HS-5 (cell line): Measurements from ENCODE around the gene EXOSC9.

Experiments used
- DNase-seq: peaks from one replicate; pipeline ENCODE4 v3.0.0-alpha.2; 2012; ENCODE audit warnings: low read depth

EXOSC9 gene

DNA sequence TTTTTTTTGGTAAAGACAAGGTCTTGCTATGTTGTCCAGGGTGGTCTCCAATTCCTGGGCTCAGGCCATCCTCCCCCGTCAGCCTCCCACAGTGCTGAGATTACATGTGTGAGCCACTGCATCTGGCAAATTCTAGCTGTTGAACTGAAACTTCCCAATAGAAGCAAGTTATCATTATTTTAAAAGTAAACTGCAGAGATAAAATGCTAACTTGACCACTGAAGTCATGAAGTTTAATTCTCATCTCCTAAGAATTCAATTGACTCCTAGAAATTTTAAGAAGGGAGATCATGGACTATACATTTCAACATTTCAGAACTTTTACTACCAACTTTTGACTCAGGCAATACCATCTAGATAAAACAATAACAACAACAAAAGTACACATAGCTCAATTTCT is 11.7 kb upstream of the EXOSC9 start:
- peak; percentile 31 for DNase-seq

DNA sequence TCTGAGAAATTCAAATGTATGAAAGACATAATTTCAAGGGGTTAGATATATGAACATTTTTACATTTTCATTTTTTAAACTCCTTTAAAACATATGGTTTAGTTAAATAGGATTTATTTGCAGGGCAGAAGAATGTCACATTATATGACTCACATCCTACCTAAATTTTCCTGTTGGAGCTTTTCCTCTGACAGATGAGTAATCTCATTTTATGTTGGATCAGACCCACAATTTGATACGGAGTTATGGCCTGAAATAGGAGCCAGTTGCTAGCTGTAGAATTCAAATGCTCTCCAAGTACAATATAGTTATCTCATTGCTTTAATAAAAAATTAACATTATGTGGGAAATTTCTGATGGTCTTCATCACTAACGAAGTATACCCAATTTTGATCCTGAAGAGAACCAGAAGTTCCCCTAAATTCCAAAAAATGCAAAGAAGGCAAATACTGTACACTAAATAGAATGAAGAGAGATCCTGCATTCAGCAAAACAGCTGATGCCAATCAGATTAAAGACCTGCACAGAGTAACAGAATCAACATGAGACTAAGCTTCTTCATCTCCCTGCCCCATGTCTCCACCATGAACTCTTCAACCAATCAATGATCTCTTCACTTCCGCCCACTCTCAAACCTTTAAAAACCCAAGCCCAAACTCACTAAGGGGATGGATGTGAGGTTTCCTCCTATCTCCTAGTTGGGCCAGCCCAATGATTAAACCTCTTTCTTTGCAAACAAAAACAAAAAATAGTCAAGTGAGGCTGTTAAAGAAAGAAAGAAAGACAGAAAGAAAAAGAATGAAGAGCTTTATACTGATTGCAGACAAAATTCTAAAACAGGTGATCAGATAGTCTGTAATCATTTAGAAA is 10.9 kb upstream of the EXOSC9 start:
- DNase-seq: peak; percentile 72

DNA sequence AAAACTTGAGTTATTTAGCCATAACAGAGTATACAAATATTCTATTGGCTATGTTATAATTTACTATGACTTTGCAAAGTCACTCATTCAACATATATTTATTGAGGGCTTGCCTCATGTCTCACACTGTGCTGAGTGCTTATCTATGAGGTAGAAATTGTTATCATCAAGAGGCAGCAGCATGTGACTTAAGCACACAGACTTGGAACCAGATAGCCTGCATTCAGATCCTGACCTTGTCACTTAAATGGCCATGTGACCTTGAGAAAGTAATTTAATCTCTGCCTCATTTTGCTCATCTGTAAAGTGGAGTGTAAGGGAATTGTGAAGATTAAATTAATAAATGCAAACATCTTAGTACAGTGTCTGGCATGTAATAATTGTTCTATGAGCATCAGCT is 10.1 kb upstream of the EXOSC9 start:
- DNase-seq: no peak

DNA sequence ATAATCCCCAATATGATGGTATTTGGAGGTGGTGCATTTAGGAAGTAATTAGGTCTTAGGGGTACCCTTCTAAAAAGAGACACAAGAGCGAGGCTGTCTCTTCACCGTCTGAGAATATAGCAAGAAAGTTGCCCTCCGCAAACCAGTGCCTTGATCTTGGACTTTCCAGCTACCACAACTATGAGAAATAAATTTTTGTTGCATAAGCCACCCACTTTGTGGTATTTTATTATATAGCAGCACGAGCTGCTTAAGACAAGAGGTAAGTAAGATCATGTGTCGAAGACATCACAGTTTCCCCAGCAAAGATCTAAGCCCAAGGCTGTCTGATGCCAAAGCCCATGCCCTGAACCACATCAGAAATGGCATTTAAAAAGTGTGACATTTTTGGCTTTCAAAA is 9.6 kb upstream of the EXOSC9 start:
- peak; percentile 38 for DNase-seq

- DNase-seq: no peak
Measured at GRCh38 chr4:121792966-121793365, 8.2 kb upstream of the EXOSC9 start.

DNA sequence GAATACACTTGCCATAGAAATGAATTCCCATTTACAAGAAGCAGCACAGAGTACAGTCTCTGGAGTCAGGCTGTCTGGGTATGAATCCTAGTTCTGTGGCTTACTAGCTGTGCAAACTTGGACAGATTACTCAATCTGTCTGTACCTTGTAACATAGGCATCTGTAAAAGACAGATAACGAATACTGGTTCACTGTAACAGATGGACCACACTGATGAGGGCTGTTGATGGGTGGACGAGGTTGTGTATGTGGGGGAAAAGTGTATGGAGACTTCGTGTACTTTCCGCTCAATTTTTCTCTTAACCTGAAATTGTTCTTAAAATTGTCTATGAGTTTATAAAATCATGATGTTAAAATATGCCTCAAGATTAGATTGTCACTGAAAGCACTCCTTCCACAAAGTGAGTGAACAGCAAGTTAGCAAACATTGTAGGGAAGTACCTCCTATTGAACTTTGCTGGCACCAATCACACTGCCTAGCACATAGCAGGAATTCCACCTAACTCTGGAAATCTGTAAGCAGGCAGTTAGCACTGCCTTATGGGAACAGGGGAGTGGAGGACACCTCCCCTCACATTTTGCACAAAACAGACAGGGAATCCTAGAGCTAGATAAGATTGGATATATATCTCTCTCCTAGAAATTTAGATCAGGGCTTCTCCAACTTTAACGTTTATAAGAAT is 6.5 kb upstream of the EXOSC9 start:
- no peak for DNase-seq

GRCh38 chr4:121796283-121796682 is 4.8 kb upstream of the EXOSC9 start:
- DNase-seq: no peak

- no peak for DNase-seq
Measured at GRCh38 chr4:121799208-121799823, 1.8 kb upstream of the EXOSC9 start.

GRCh38 chr4:121799867-121800501 is 1.1 kb upstream of the EXOSC9 start:
- DNase-seq: no peak

GRCh38 chr4:121800638-121800960 is 524 bp upstream of the EXOSC9 start:
- DNase-seq: no peak

GRCh38 chr4:121801715-121802075 is 572 bp downstream of the EXOSC9 start:
- DNase-seq: no peak

GRCh38 chr4:121806411-121806810 is 5.3 kb downstream of the EXOSC9 start:
- DNase-seq: no peak

- DNase-seq: no peak
Measured at GRCh38 chr4:121811122-121811521, 10.0 kb downstream of the EXOSC9 start.

DNA sequence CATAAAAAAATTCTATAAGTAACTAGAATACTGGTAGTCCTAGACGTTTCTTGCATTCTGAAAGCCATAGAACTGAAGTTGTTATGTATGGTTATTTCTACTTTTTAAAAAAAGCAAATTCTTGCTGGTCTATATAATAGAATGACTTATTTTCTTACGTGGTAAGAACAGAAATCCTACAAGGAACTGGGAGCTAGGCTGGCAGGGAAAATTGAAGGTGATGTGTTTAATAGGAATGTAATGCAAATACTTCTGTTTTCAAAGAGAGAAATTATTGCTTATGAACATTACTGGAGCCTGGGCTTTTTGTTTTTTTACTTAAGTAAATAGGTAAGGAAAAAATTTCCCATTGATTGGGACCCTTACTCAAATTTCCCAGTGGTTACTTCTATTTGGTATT is 13.6 kb downstream of the EXOSC9 start:
- DNase-seq: no peak

GRCh38 chr4:121817006-121817405 is 15.9 kb downstream of the EXOSC9 start:
- DNase-seq: no peak

GRCh38 chr4:121817701-121818100 is 16.6 kb downstream of the EXOSC9 start:
- DNase-seq: no peak

DNA sequence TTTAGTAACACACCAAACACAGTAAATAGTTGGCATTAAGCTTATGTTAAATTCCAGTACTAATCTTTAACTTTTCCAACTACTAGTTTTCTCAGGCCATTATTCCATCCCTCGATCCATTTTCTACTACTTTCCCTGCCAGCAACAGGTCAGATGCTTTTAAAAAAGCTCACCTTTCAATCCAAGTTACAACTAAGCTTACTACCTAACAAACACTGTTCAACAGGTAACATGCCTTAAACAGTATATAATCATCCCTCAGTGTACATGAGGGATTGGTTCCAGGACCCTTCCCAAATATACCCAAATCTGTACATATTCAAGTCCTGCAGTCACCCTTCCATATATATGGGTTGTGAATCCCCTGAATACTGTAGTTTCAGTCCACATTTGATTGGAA is 17.1 kb downstream of the EXOSC9 start:
- no peak for DNase-seq

DNA sequence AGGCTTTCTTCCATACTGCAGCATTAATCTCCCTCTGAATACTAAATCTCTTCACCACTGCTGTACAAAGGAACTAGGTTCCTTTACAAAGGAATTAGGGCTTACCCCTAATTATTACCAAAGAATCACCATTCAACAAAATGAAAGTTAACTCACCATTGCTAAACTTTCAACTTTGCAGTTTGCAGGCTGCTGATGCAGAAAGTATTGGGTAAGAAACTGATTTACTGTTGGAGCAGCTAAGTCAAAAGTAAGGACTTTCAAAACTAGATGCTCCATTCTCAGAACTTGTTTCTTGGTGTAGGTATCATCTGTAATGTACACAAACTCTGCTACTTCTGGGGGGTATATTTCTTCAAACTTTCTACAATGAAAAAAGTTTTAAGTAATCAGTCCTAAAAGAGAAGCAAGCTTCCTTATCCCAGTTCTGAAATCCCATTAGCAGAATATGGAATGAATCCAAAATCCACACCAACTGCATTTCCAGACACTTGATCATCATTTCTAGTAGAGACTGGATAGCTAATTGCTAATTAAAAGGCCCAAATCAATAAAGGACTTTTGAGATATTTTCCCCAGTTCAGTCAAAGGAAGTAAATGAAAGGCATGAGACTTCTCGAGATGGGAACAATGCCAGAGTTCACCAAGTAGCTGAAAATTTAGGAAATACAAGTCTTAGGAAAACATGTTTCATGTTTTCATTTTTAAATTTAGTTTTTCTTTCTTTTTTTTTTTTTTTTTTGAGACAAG is 18.3 kb downstream of the EXOSC9 start:
- no peak for DNase-seq

DNA sequence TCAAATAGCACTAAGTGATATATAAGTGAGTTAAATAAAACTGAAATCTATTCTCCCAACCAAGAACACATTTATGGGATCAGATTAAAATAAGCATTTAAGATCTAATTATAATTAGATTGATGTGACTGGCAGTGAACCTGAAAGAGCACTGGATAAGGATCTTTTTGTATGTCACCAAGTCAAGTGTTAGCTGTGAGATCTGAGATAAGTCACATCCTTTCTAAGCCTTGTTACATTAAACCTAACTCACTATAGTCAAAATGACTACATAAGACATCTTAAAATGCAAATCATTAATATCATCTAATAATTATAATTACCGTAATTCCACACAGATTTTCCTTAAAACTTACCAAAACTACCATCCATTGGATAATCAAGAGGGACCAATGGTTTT is 20.9 kb downstream of the EXOSC9 start:
- no peak for DNase-seq

DNA sequence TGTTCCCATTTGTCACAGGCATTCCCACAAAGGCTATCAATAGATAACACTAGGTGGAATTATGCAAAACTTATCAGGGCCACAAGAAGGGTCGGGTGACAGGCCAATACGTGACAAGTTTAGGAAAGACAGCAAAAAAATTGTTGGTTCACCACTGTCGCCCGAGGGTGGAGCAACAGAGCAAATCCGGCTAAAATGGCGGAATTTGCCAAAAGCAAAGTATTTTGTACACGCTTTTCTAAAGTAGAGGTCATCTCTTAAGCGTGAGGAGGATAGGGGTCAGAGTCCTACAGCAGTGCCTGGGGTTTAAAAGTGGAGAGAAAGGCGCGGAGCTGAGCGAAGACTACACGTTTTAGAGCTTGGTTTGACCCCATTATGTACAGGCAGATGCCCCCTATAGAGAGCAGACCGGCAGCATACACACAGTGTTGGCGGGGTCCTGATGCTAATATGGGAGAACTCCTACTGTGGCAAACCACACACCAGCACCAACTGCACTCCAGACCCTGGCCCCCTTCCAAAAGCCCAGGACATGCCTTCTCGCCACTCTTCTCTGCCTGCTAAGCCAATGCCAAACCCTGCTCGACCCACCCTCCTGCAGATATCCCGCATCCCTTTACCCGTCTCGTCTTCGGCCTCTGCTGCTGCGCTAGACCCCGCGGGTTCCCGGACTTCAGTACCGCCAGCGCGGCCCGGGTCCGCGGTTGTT is 21.8 kb downstream of the EXOSC9 start:
- DNase-seq: peak; percentile 25

DNA sequence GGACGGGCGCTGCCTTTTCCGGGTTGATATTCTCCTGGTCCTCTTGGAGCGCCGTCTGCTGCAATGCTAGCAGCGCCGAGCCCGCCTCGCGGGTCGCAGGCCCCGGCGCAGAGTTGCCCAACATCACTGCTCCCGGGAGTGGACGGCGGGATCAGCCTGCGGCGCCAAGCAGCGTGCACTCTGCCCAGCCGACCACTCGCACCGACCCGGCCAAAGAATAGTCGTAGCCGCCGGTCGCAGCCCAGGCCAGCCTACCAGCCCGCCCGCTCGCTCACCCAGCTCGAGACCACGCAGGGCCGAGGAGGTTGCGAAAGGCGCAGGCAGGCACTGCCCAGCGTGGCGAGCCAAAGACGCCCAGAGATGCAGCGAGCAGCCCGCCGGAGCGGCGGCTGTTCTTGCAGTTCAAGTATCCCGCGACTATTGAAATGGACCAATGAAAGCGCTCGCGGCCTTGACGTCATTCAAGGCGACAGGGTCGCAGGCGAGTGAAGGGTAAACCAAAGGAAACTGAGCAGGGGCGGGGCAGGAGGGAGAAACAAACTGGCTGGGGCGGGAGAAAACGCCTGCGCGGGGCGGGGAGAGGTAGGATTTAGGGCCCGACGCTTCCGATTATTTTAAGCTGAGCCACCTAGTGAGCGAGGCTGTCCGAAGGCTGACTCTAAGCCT is 22.5 kb downstream of the EXOSC9 start, which contains the start of gene CCNA2:
Gene CCNA2 (minus strand): TSS at position 379 of the 666 bp plus-strand sequence. CDS start 255 bp downstream, at position 124.
- peak; percentile 93 for DNase-seq
